K562 (cell line): ENCODE measurements around the gene HOMEZ. TPM values are rescaled to one million over a fixed set of nuclear protein-coding genes. Genes with fewer than 3 reads are reported as not detected.

ENCODE experiments used
- AFF4 ChIP-seq: sonication (generic); formaldehyde crosslinking; IDR thresholded peaks from 2 replicates; pipeline ENCODE4 v1.8.0; 2023; ENCODE audit warnings: mild to moderate bottlenecking, missing genetic modification reagents
- ARNT ChIP-seq, 2 experiments: fragments of 450-650 bp; IDR thresholded peaks; 2 replicates each; pipeline ENCODE4 v1.6.1; 2016; ENCODE audit warnings: mild to moderate bottlenecking in 1 of 2
- CCNT2 ChIP-seq: IDR thresholded peaks from 2 replicates; pipeline ENCODE4 v1.6.1; 2011; ENCODE audit warnings: borderline replicate concordance, low read depth, mild to moderate bottlenecking, moderate library complexity, mixed read lengths, low read length; ENCODE audit not compliant: insufficient read length; ENCODE audit errors: extremely low read depth
- CREB1 ChIP-seq, 2 experiments: sonication (generic) in 1 of 2; formaldehyde crosslinking in 1 of 2; IDR thresholded peaks; 2 replicates each; pipeline versions ENCODE4 v1.6.1 to v1.8.0; 2012 to 2022; ENCODE audit warnings: inconsistent platforms in 1 of 2, mild to moderate bottlenecking in 1 of 2, missing genetic modification reagents in 1 of 2, moderate library complexity in 1 of 2
- CTCF ChIP-seq, 3 experiments: IDR thresholded peaks in 2 of 3; conservative IDR thresholded peaks in 1 of 3; 2 replicates each; pipeline ENCODE4 v1.5.1; 2011 to 2012; ENCODE audit warnings: low read length in 3 of 3, mild to moderate bottlenecking in 3 of 3, control low read depth in 2 of 3, improper control_type of control experiment in 1 of 3, inconsistent platforms in 1 of 3, low read depth in 1 of 3, mixed read lengths in 1 of 3, moderate library complexity in 1 of 3; ENCODE audit not compliant: insufficient read depth in 2 of 3
- EGR1 ChIP-seq: fragments of 450-650 bp; conservative IDR thresholded peaks from 2 replicates; pipeline ENCODE4 v1.6.1; 2017; ENCODE audit warnings: mild to moderate bottlenecking
- FOXA3 ChIP-seq, 2 experiments: fragments of 450-650 bp in 1 of 2; sonication (generic) in 1 of 2; formaldehyde crosslinking; IDR thresholded peaks in 1 of 2; conservative IDR thresholded peaks in 1 of 2; 2 replicates each; pipeline versions ENCODE4 v1.4.0 to v1.8.0; 2020 to 2022; ENCODE audit warnings: mild to moderate bottlenecking in 2 of 2, missing genetic modification reagents in 1 of 2
- L3MBTL2 ChIP-seq: fragments of 450-650 bp; IDR thresholded peaks from 2 replicates; pipeline ENCODE4 v1.6.1; 2016; ENCODE audit warnings: mild to moderate bottlenecking, moderate library complexity
- NFRKB ChIP-seq: fragments of 450-650 bp; IDR thresholded peaks from 2 replicates; pipeline ENCODE4 v1.6.1; 2016; ENCODE audit warnings: low read depth
- PHF8 ChIP-seq: fragments of 200-600 bp; sonication (generic); IDR thresholded peaks from 2 replicates; pipeline ENCODE4 v1.6.1; 2012; ENCODE audit warnings: mixed run types, mild to moderate bottlenecking, inconsistent platforms, low read length, moderate library complexity, borderline replicate concordance
- POLR2H ChIP-seq: IDR thresholded peaks from 2 replicates; pipeline ENCODE4 v1.6.1; 2016; ENCODE audit warnings: missing genetic modification characterization, low read depth, mild to moderate bottlenecking, control low read depth, missing compliant biosample characterization, moderate library complexity
- SLC30A9 ChIP-seq: fragments of 250-450 bp; sonication (Bioruptor Pico); IDR thresholded peaks from 2 replicates; pipeline ENCODE4 v1.8.0; 2022; ENCODE audit warnings: mild to moderate bottlenecking, moderate library complexity
- SP1 ChIP-seq: sonication (generic); formaldehyde crosslinking; IDR thresholded peaks from 2 replicates; pipeline ENCODE4 v1.8.1; 2022; ENCODE audit warnings: mild to moderate bottlenecking, missing genetic modification reagents
- ZBTB17 ChIP-seq: fragments of 450-650 bp; formaldehyde crosslinking; IDR thresholded peaks from 2 replicates; pipeline ENCODE4 v1.4.0; 2020; ENCODE audit warnings: mild to moderate bottlenecking
- ZNF282 ChIP-seq: sonication (generic); formaldehyde crosslinking; IDR thresholded peaks from 2 replicates; pipeline ENCODE4 v1.8.1; 2023; ENCODE audit warnings: missing genetic modification reagents
- polyA plus RNA-seq, 8 experiments: library from polyadenylated mRNA; depleted of rRNA in 4 of 8; stranded (reverse) in 5 of 8; unstranded in 3 of 8; fragments of >200 nt; fragmentation: Nextera tagmentation in 2 of 8; fragmentation: Illumina TruSeq in 1 of 8; extraction: Ambion mirVana in 2 of 8; extraction: Trizol in 1 of 8; gene quantifications; 2 replicates each; pipeline versions ENCODE4 v1.2.1 to v1.2.3, GENCODE V29; 2011 to 2014; ENCODE audit warnings: inconsistent platforms in 1 of 8, missing spikeins in 1 of 8
- total RNA-seq, 7 experiments: library from RNA; depleted of rRNA in 6 of 7; stranded (reverse); fragments of >200 nt in 6 of 7; fragmentation: Illumina TruSeq in 2 of 7; extraction: Trizol in 2 of 7; gene quantifications; 2 replicates each; pipeline versions ENCODE4 v1.2.1 to v1.2.3, GENCODE V29; 2011 to 2021; ENCODE audit warnings: low replicate concordance in 1 of 7
- TF ChIP-seq, protein P1 (sequence below): sonication (generic); formaldehyde crosslinking; IDR thresholded peaks from 2 replicates; pipeline ENCODE4 v1.9.0; 2022; ENCODE audit warnings: mild to moderate bottlenecking, missing genetic modification reagents
- TF ChIP-seq, protein P2 (sequence below), 2 experiments: IDR thresholded peaks; 2 replicates each; pipeline ENCODE4 v1.6.1; 2011; ENCODE audit warnings: borderline replicate concordance in 1 of 2, control low read depth in 1 of 2, low read depth in 1 of 2, low read length in 1 of 2, mild to moderate bottlenecking in 1 of 2, mixed read lengths in 1 of 2, moderate library complexity in 1 of 2; ENCODE audit not compliant: insufficient read depth in 1 of 2, insufficient read length in 1 of 2, poor library complexity in 1 of 2, severe bottlenecking in 1 of 2; ENCODE audit errors: extremely low read depth in 1 of 2

HOMEZ gene
- total and polyA plus RNA-seq, 9 of the 15 experiments (the other 6 are each of a cell fraction or from before 2014, with no cell fraction given), result 3.0 to 30.2 (median 16.9) TPM

DNA sequence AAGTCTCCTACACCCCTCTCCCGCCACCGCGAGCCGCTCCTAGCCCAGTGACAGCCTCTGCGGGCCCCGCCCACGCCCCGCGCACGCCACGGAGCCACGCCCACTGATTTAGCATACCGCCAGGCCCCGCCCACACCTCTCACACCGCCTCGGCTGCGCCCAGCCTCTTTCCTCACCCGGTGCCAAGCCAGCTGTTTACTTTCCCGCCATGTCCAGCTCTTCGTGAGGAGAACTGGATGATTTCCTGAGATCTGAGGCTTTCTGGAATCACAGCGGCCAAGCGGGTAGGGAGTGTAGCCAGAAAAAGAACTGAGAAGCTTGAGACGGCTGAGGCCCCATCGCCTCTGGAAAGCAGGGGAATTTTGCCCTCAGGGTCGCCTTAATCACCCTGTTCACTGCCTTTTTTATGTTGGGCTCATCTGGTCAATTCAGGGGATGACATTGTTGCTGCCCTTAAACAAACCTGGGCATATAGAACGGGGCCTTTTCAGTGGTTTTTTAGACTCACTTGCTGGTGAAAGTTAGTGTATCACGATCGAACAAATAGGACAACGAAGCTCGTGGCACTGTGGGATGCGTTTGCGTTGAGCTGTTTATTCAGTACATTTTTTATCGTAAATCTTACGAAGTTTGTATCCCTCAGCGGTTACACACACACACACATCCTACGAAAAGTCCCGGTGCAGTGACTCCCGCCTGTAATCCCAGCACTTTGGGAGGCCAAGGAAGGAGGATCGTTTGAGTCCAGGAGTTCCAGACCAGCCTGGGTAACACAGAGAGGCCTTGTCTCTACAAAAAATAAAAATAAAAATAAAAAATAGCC lies 47.9 kb downstream of the HOMEZ start, which contains the start of gene RNF212B (continued):
- TF ChIP-seq L3MBTL2, result peak; percentile 88
- TF ChIP-seq CTCF (IDR thresholded peaks at IDR 0.05 in 2 of 3, conservative IDR thresholded peaks at IDR 0.05 in 1 of 3; ENCODE audit: insufficient read depth in 2 of 3, low read depth in 1 of 3, low read length in 3 of 3), result peak in 2 of 3 experiments; percentile 26 to 35; a peak in 3 of 6 replicates
- TF ChIP-seq, protein P1, sequence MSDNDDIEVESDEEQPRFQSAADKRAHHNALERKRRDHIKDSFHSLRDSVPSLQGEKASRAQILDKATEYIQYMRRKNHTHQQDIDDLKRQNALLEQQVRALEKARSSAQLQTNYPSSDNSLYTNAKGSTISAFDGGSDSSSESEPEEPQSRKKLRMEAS, result peak; percentile 54
- TF ChIP-seq CREB1 (IDR thresholded peaks at IDR 0.05), result 0 out of 2 replicates have a peak, but pooled peaks have one; percentile 52
- peak; percentile 59 for TF ChIP-seq CREB1 (CRISPR knock-in tag; IDR thresholded peaks at IDR 0.05)
- TF ChIP-seq, protein P2, sequence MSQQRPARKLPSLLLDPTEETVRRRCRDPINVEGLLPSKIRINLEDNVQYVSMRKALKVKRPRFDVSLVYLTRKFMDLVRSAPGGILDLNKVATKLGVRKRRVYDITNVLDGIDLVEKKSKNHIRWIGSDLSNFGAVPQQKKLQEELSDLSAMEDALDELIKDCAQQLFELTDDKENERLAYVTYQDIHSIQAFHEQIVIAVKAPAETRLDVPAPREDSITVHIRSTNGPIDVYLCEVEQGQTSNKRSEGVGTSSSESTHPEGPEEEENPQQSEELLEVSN (IDR thresholded peaks at IDR 0.05; ENCODE audit: borderline replicate concordance in 1 of 2, extremely low read depth in 1 of 2, insufficient read depth in 1 of 2, insufficient read length in 1 of 2, low read depth in 1 of 2, low read length in 1 of 2, poor library complexity in 1 of 2, severe bottlenecking in 1 of 2), result peak; percentile 83 to 94
- TF ChIP-seq AFF4 (CRISPR knock-in tag), result 0 out of 2 replicates have a peak, but pooled peaks have one; percentile 43
- 0 out of 2 replicates have a peak, but pooled peaks have one; percentile 18 for TF ChIP-seq NFRKB
- TF ChIP-seq ARNT (IDR thresholded peaks at IDR 0.05), result no peak
- TF ChIP-seq ZNF282 (CRISPR knock-in tag), result no peak
- TF ChIP-seq CCNT2, result peak; percentile 47
- TF ChIP-seq SP1 (CRISPR knock-in tag), result peak; percentile 95
- TF ChIP-seq POLR2H (tag), result no peak
- peak; percentile 41; the same call in 1 of the 2 replicates for TF ChIP-seq PHF8
- TF ChIP-seq ZBTB17 (CRISPR knock-in tag), result no peak
- TF ChIP-seq SLC30A9 (CRISPR knock-in tag), result no peak
- peak; percentile 96 for TF ChIP-seq EGR1
- TF ChIP-seq FOXA3 (CRISPR knock-in tag; conservative IDR thresholded peaks at IDR 0.05 in 1 of 2, IDR thresholded peaks at IDR 0.05 in 1 of 2), result 0 out of 4 replicates have a peak, but pooled peaks of 1 of the 2 experiments have one; percentile 3
